ENCODE results near the gene INPP5A.
"Not testable (repeated sequence)": the region's sequence is repeated elsewhere in the genome, so short reads cannot be mapped to it uniquely, and the experiment has no call there.

The INPP5A gene

DNA sequence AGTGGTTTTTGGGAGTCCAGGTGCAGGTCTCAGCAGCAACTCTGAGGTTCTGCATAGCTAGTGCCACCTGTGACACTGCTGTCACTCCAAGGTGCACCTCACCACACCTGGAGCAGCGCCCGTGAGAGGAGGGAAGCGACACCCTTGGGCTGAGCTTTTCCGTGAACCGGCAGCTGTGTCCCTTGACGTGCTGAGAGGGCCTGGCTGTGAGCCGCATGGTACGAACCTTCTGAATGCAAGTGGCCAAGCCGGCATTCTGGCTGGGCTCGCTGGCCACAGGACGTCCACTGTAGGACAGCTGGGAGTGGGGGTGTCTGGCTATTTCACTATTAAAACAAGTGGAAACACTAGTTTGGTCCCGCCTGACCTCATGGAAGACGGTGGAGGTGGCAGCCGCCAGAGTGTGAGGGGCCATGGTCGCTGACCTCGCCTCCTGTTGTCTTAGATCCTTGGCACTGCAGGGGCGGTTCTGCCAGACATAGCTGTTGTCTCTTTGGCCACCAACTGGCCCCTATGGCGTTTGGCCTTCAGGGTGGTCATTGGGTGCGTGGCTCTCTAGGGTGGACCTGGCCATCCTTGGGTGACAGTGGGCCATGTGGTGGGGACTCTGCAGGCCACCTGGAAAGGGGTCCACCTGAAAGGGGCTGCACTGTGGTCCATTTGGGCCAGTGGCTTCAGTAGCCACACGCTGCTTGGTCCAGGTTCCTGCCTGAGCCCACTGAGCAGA, 12.9 kb downstream of the INPP5A start:
- DNase-seq = peak; percentile 47

DNA sequence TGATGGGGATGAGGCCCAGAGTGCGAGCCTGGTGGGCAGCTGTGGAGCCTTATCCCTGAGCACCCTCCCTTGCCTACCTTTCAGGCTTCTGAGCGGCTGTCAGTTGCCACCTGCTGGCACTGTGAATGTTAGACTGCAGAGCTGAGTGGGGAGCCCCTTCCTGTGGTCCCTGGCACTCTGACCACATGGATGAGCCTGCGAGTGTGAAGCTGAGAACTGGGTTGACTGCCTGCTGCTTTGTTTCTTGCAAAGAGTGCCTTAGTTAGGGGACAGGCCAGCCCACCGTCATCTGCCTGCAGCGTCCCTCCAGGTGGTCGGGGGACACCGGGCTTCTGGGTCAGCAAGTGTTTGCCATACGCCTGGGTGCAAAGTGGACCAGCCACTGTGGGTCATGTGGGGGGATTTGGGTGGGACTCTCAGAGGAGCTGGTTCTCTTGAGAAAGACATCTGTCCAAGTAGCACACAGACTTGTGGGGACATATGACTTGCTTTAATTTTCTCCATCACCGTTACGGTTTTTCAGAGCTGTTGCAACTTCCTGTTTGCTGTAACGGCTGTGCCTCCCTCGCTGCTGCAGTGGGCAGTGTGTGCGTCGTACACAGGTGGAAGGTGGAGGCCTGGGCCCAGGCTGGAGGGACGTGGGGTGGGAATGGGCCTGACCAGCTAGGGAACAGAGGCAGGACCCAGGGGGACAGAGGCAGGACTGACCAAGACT, 13.7 kb downstream of the INPP5A start:
- DNase-seq = no peak

DNA sequence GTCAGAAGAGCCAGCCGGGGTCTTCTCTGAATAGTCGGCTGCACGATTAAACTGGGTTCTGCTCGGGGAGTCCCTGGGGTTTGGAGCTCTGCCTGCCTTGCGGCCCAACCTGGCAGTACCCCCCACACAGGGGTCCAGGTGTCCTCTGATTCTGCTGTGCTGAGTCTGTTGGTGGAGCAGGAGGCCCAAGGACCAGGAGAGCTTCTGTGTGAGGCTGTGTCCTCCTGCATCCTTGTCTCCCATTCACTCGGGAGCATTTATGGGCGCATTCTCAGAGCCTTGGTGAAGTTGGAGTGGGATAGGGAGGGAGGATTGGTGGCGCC, 14.2 kb downstream of the INPP5A start:
- DNase-seq = no peak

DNA sequence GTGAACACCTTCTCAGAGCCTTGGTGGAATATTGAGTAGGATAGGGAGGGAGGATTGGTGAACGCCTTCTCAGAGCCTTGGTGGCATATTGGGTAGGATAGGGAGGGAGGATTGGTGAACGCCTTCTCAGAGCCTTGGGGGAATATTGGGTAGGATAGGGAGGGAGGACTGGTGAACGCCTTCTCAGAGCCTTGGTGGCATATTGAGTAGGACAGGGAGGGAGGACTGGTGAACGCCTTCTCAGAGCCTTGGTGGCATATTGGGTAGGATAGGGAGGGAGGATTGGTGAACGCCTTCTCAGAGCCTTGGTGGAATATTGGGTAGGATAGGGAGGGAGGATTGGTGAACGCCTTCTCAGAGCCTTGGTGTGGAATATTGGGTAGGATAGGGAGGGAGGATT, 15.0 kb downstream of the INPP5A start:
- DNase-seq = not testable (repeated sequence)

DNA sequence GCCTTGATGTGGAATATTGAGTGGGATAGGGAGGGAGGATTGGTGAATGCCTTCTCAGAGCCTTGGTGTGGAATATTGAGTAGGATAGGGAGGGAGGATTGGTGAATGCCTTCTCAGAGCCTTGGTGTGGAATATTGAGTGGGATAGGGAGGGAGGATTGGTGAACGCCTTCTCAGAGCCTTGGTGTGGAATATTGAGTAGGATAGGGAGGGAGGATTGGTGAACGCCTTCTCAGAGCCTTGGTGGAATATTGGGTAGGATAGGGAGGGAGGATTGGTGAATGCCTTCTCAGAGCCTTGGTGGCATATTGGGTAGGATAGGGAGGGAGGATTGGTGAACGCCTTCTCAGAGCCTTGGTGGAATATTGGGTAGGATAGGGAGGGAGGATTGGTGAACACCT, 16.0 kb downstream of the INPP5A start:
- not testable (repeated sequence) for DNase-seq

DNA sequence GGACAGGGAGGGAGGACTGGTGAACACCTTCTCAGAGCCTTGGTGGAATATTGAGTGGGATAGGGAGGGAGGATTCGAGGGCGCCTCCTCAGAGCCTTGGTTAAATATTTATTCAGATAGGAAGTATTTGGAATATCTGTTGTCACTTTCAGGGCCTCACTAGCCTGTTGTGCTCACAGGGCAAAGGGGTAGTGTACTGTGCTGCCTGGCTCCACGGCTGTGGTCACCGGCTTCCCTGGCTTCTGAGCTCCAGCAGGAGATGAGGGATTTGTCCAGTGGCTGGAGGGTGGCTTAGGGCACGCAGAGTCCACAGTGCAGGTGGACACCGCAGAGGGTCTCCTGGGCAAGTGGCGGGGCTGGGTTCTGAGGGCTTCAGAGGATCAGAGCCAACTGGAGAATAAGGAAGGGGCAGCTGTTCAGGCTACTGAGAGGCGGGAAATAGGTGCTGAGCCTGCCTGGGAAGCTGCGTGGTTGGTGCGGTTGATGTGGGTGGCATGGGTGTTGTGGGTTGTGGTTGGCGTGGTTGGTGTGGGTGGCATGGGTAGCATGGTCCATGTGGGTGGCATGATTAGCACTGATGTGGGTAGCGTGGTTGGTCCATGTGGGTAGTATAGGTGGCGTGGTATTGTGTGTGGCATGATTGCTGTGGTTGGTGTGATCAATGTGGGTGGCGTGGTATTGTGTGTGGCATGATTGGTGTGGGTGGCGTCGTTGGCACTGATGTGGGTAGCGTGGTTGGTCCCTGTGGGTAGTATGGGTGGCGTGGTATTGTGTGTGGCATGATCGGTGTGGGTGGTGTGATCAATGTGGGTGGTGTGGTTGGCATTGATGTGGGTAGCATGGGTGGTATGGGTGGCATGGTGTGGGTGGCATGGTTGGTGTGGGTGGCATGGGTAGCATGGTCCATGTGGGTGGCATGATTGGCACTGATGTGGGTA, 16.7 kb downstream of the INPP5A start:
- no peak for DNase-seq

DNA sequence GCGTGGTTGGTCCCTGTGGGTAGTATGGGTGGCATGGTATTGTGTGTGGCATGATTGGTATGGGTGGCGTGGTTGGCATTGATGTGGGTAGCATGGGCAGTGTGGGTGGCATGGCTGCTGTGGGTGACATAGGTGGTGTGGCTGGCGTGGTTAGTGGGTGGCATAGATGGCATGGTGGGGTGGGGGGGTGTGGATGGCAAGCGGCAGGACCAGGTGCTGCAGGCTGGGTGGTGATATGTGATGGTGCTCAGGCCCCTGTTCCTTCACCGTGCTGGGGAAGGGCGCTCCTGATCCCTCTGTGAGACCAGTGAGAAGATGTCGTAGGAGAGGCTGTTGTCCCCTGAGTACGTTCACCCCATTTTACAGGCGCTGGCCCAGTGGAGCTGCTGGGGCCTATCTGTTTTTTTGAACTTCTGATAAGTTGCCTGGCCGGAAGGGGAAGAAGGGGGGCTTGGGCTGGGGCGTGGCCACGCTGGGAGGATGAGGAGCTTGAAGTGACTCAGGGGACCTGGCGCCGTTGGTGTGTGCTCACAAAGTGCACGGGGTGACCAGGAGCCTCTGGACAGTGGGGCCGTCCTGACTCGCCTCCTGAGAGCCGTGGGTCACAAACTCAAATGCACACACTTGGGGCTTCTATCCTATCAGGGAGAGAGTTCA, 17.5 kb downstream of the INPP5A start:
- DNase-seq = no peak

DNA sequence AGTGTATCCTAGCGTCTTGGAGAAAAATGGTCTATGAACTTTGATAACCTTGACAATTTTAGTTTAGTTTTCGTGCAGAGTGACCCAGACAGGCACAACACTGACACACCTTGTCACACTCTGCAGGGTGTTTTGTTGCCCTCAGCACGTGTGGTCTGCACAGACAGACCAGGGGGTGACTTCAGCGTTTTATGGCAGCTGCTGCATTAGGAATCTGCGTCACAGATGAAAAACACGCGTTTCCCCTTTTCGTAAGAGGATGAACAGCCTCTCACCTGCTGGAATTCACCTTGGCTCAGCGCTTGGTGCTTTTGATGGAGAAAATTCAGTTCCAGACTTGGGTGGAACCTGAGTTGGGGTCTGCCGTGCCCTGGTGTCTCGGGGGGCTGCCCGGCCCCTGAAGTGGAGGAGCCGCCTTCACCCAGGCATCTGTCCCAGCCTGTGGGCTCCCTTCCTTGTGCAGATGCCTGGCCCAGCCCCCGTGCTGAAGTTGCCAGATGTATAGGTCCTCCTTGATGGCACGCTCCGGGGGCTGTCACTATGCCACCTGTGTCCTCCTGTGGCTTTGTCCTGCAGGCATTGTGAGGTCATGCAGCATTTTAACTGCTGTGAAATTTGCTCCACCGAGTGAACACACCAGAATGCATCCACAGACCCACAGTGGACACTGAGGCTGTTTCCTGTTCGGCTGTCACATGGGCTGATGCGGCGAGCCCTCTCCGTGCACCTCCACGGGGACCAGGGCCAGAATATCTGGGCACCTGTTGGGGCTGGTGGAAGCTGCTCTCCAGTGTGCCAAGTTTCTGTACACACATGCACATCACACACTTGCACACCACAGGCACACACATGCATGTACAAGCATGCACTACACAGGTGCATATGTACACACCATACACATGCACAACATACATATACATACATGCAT, 18.3 kb downstream of the INPP5A start:
- no peak for DNase-seq

DNA sequence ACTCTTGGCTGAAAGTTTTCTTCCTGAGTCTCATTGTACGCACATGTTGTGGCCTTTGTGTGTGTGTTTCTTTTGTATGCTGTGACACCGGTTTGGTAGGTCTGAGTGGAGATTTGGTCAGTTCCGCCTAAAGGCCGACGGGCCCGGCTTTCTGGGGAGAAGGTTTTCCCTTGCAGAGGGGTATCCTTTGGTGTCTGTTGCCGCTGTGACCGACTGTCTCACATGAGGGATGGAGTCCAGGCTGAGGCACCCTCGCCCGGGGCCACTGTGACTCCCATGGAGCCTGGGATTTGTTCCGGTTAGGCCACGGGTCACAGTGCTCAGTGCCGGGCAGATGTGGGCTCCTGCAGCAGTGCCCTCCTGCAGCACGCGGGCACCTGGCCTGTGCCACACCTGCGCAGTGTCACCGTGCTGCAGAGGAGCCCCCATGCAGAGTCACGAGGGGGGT, 19.4 kb downstream of the INPP5A start:
- no peak for DNase-seq

DNA sequence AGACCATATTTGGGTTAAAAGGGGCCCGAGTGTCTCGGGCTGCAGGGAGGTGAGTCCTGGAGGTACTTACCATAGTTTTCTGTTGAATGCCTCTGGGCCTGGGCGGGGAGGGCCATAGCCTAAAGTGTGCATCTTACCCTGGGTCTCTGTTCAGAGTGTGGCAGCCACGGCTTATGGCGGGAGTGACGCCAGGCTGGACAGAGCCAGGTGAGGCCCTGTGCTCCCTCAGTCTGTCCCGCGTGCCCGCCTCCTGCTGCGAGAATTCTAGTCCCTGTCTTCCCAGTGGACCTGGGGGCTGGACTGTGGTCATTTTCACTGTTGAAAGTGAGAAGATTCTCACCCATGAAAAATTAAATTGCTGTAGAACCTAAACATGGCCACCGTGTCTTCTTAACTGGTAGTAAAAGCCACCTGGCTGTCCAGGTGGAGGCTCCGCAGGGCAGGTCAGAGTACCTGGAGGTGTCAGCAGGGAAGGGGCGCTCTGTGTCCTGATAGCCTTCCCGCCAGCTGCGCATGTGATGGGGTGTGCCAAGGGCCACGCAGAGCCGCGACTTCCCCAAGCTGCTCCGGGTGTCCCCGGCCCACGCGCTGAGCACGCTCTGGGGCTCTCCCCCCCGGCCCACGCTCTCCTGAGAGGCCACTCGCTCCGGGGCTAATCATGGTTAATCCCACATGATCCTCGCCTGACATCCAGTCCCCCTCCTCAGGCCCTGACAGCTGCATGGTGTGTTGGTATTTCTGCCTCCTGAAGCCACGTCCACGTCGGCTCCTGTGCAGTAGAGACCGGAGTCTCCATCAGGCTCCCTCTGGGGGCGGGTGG, 20.3 kb downstream of the INPP5A start:
- no peak for DNase-seq

DNA sequence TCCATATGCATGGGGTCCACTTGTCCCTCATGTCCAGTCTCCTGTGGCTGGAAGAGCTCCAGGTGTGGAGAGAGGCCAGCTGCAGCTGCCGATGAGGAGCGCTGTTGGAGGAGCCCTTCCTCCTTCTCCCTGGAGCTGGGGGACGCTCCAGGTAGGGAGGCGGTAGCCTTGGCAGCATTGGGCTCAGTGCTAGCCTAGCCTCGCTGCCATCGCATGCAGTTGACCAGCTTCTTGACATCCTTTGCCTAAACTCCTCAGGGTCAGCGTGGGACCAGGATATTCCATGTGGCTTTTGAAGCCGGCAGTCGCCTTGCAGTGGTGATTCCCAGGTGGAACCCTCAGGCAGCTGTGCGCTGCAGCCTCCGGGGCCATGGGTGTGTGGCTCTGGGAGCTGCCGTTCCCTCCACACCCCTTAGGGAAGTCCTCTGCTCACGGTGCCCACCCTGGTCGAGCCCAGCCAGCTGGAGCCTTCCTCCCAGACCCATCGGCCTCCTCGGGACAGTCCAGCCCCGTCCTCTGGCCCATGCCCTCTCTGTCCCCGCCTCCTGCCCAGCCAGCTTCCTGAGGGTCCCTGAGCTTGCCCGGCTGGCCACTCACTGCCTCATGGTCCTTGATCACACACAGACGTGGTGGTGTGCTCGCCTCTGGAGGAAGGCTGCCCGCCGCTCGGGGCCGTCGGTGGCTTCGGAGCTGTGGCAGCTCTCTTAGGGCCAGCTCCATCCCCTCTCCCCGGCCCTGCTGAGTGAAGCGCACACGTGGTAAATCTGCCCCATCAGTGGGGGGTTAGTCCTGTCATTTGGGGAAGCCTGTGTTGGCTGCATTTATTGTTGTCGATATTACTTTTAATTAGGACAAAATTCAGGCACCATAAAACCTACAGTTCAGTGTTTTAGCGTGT, 21.2 kb downstream of the INPP5A start:
- DNase-seq = no peak

DNA sequence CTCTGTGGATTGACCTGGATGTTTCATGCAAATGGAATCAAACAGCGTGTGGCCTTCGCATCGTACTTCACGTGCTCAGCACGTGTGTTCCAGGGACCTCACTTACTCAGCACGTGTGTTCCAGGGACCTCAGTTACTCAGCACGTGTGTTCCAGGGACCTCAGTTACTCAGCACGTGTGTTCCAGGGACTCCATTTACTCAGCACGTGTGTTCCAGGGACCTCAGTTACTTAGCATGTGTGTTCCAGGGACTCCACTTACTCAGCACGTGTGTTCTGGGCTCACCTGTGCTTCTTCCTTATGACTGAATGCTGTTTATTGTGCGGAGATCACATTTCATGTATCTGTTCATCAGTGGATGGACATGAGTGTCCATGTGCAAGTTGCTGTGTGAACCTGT, 22.0 kb downstream of the INPP5A start:
- no peak for DNase-seq

DNA sequence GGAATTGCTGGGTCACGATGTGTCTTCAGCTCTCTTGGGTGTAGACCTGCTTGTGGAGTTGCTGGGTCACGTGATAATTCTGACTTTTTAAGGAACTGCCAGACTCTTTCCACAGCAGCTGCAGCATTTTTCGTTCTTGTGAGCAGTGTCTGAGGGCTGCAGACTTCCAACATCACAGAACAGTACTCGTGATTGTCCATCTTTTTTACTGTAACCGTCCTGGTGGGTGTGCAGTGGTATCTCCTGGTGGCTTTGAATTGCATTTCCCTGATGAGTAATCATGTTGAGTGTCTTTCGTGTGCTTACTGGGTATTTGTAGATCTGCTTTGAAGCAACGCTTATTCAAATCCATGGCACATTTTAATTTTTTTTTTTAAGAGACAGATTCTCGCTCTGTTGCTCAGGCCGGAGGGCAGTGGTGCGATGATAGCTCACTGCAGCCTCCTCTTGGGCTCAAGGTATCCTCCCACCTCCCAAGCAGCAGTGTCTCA, 22.7 kb downstream of the INPP5A start:
- DNase-seq = no peak

DNA sequence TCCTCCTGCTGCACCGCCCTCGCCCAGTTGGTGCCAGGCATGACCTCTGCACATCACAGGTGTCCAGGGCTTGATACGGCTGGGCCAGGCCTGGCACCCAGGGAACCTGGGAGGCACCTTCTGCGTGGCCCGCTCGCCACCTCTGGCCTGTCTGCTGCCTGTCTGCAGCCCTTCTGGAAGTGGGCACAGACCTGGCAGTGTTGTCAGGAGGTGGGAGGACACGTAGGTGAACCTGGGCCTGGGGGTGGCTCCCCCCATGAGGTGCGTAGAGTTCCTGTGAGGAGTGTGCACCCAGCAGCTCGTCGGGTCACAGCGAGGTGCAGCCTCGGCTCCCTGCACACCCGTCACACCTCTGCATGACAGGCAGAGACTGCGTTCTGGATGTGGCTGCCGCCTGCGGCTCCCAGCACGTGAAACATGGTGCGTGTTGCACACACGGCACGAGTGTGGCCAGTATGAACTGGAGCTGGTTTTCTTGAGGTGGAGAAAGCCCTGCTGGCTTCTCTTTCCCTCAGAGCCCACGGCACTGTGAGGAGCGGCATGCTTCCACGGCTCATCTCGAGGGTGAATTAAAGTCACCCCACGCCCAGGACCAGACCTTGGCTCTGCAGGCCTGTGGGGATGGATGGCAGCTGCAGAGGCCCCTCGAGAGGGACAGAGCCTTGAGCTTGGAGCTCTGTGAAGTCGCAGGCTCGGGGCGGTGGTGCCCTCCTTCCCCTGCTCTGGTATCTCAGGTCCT, 24.8 kb downstream of the INPP5A start:
- DNase-seq = no peak

DNA sequence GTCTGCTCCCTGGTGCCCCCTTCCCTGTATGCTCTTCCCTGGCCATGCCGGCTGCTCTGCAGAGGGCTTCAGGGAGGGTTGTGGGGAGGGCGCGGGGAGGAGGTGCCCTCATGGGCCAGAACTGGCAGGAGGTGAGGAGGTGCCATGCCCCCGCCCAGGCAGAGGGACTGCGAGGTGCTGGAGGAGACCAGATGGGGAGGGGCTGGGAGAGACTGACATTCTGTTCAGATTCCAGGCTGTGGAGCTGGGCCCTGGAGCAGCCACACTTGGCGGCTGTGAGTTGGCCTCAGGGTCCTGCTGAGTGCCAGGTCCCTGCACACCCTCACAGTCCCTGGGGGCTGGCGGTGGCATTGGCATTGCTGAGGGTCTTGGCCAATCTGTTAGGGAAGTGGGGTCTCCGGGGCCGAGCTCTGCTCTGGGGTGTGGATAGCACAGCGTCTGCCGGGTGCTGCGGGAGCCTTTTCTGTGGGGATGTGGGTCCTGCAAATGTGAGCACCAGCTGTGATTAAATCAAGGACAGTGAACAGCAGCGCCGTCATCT, 25.4 kb downstream of the INPP5A start:
- DNase-seq = no peak

DNA sequence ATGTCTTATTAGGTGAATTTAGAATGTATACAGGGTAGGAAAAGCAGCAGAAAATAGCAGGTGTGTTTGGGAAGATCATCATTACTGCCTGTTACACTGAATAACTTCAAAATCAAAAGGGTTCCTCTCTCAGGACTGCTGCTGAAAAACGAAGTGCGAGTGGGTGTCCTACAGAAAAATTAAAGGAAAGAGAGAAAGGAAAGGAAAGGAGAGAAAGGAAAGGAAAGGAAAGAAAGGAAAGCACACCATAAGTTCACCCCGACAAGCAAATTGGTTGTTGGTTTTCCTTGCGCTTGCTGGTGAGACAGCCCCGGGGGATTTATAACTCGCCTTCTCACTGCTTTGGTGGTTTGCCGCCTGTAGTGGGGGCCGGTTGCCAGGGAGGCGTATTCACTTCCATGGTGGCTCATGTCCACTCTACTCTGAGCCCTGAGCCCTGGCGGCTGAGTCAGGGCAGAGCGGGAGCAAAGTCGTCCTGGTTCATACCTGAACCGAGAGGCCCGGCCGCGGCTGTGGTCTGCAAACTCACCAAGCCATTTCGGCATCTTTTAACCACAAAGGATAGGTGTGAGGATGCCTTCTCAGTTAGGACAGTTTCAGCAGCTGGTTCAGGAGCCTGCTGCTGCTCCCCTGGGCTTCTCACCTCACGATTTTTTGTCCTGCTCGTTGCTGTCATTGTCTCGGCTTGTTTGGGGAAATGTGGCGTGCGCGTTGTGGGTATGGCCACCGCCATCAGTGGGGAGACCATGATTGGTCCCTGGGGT, 26.1 kb downstream of the INPP5A start:
- DNase-seq = no peak

DNA sequence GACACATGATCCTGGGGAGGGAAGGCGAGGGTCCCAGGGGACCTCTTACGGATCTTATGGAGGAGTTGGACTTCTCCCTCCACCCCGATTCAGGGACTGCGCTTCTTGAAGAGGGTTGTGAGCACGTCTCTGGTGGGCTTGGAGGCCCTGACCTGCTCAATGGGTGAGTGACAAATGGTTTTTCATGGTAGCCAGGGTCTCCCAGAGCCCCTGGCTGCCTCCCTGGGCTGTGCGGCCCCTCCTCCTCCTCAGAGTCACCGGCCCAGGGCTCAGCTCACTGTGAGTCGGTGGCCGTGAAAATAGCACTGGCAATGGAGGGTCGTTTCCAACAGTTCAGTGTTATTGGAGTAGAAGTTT, 26.6 kb downstream of the INPP5A start:
- DNase-seq = no peak

DNA sequence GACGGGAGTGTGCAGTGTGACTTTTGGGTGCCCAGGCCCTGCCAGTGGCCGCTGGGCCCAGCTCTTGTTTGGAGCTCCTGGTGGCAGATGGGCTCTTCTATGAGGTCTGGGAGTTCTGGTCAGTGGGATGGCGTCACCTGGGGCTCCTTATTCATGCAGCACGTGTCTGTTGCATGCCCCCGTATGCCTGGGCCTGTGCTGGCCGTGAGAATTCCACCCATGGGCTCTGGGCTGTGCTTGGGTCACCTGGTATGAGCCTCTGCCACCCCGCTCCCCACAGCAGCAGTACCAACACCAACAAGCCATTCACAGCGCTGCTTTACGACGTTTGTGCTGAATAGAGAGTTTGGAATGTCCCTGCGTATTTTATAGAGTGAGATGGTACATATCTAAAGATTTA, 27.1 kb downstream of the INPP5A start:
- no peak for DNase-seq
